ENCODE data around the gene TTLL9.

The TTLL9 gene

DNA sequence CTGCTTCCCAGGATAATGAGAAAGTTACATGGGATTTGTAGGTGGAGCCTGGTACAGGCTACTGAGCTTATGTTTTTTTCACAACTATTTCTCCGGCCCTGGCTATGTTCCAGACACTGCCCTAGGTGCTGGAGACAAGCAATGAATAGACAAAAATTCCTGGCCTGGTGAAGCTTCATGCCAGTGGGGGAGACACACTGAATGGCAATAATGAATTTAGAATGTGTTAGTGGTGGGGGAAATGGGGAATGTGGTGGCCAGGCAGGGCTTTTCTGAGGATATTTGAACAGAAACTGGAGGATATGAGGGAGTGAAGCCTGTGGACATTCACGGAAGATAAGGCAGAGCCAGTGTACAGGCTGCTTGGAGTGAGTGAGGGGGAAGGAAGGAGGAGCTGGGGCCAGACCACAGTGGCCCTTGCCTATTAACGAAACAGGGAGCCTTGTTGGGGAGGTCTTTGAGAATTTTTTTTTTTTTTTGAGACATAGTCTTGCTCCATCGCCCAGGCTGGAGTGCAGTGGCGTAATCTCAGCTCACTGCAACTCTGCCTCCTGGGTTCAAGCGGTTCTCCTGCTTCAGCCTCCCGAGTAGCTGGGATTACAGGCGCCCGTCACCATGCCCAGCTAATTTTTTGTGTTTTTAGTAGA lies 31.7 kb upstream of the TTLL9 start:
- no peaks in the 10 kb centered on the region for H3K27me3 ChIP-seq (ENCODE audit: insufficient read depth, poor library complexity, severe bottlenecking)
- TF ChIP-seq POLR2AphosphoS5 (IDR thresholded peaks at IDR 0.05; ENCODE audit: low read depth): no peak
- TF ChIP-seq, protein P1, sequence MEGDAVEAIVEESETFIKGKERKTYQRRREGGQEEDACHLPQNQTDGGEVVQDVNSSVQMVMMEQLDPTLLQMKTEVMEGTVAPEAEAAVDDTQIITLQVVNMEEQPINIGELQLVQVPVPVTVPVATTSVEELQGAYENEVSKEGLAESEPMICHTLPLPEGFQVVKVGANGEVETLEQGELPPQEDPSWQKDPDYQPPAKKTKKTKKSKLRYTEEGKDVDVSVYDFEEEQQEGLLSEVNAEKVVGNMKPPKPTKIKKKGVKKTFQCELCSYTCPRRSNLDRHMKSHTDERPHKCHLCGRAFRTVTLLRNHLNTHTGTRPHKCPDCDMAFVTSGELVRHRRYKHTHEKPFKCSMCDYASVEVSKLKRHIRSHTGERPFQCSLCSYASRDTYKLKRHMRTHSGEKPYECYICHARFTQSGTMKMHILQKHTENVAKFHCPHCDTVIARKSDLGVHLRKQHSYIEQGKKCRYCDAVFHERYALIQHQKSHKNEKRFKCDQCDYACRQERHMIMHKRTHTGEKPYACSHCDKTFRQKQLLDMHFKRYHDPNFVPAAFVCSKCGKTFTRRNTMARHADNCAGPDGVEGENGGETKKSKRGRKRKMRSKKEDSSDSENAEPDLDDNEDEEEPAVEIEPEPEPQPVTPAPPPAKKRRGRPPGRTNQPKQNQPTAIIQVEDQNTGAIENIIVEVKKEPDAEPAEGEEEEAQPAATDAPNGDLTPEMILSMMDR (IDR thresholded peaks at IDR 0.05; ENCODE audit: insufficient read depth, low read length): no peak
- no peak for TF ChIP-seq GABPA (IDR thresholded peaks at IDR 0.05; ENCODE audit: low read depth)
- no peak for TF ChIP-seq SPI1 (IDR thresholded peaks at IDR 0.05; ENCODE audit: borderline replicate concordance, low read depth)
- TF ChIP-seq, protein P2, sequence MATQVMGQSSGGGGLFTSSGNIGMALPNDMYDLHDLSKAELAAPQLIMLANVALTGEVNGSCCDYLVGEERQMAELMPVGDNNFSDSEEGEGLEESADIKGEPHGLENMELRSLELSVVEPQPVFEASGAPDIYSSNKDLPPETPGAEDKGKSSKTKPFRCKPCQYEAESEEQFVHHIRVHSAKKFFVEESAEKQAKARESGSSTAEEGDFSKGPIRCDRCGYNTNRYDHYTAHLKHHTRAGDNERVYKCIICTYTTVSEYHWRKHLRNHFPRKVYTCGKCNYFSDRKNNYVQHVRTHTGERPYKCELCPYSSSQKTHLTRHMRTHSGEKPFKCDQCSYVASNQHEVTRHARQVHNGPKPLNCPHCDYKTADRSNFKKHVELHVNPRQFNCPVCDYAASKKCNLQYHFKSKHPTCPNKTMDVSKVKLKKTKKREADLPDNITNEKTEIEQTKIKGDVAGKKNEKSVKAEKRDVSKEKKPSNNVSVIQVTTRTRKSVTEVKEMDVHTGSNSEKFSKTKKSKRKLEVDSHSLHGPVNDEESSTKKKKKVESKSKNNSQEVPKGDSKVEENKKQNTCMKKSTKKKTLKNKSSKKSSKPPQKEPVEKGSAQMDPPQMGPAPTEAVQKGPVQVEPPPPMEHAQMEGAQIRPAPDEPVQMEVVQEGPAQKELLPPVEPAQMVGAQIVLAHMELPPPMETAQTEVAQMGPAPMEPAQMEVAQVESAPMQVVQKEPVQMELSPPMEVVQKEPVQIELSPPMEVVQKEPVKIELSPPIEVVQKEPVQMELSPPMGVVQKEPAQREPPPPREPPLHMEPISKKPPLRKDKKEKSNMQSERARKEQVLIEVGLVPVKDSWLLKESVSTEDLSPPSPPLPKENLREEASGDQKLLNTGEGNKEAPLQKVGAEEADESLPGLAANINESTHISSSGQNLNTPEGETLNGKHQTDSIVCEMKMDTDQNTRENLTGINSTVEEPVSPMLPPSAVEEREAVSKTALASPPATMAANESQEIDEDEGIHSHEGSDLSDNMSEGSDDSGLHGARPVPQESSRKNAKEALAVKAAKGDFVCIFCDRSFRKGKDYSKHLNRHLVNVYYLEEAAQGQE (IDR thresholded peaks at IDR 0.05; ENCODE audit: insufficient replicate concordance, low read depth): no peak

DNA sequence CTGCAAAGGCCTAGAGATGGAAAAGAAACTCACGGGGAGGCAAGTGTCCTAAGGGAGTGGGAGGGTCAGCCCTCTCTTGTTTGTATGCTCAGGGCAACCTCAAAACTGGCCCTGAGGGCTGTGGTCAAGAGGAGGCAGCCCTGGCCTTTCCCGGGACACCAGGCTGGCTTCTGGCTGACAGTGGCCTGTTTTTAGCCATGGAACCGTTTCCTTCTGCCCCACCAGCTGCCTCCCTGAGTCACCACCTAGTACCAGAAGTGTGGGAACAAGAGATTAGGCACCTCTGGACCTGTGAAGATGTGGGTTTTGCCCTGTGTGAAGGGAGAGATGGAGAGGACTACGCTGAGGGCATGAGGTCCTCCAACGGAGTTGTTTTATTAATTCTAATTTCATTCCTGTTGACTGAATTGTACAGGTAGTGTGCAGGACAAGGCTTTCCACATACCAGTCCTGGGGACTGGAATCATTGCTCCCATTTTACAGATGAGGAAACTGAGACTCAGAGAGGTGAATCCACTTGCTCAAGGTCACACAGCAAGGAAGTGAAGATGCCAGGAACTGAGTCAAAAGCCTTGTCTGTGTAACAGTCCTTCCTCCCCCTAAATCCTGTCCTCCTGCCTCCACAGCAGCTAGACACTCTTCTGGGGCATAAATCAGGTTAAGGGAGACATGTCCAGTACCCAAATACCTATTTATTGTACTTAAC lies 30.5 kb upstream of the TTLL9 start:
- H3K4me3 ChIP-seq (replicated peaks; ENCODE audit: insufficient read depth, low read length): no peak overlapping the region
- TF ChIP-seq GABPA (IDR thresholded peaks at IDR 0.05; ENCODE audit: low read depth) (no peak), POLR2AphosphoS5 (IDR thresholded peaks at IDR 0.05; ENCODE audit: low read depth) (no peak), SPI1 (IDR thresholded peaks at IDR 0.05; ENCODE audit: borderline replicate concordance, low read depth) (no peak)
- TF ChIP-seq, protein P1 (IDR thresholded peaks at IDR 0.05; ENCODE audit: insufficient read depth, low read length): no peak
- TF ChIP-seq, protein P2 (IDR thresholded peaks at IDR 0.05; ENCODE audit: insufficient replicate concordance, low read depth): no peak
- no peak for DNase-seq (ENCODE audit: low read depth in 1 of 2, low spot score in 1 of 2)
- H3K27me3 ChIP-seq (ENCODE audit: insufficient read depth, poor library complexity, severe bottlenecking): no peaks in the 10 kb centered on the region
- no peak overlapping the region for H3K27ac ChIP-seq (replicated peaks)

More for the DNA sequence above, 31.7 kb upstream of the TTLL9 start:
- Histone ChIP-seq H3K27ac (replicated peaks) (no peak overlapping the region), H3K4me3 (replicated peaks; ENCODE audit: insufficient read depth, low read length) (no peak overlapping the region)
- peak in 1 of 2 experiments; percentile 50 for DNase-seq (ENCODE audit: low read depth in 1 of 2, low spot score in 1 of 2)

DNA sequence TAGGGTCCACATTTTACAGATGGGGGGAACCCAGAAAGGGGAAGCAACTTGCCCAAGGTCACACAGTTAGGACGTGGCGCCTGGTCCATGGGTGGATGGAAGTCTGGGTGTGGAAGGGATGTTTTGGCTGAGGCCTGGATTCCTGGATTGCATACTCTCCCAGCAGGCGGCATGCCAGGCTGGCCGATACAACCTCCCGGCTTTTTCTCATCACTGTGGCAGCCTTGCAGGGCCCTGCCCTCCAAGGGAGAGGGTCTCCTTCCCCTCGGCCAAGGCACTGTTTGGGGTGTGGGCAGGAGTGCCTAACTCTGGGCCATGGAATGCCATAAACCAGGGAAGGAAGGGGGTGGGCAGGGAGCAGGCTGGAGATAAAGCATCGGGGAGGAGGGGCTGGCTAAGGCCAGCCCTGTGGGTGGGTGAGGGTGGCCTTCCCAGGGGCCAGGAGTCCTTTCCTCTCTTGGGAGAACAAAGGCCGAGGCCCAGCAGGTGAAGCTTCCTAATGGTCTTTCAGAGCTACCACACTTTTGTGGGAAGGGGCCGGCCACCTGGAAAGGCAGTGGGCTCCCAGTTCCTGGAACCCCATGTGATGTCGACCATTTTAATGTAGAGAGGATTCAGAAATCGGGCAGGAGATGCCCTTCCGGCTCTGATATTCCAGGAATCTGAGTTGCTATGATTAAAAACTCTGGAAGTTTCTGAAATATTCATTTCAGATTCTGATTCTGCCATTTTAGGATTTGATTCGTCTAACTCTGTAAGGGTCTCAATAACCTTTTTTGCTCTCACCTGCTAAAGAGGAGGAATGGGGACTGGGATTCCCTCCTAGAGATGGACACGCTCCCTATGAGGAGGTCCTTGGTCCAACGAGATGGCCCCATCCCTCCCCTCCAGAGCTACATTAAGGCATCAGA lies 29.3 kb upstream of the TTLL9 start:
- H3K27ac ChIP-seq (replicated peaks): no peak overlapping the region

More for the DNA sequence above, 29.3 kb upstream of the TTLL9 start:
- TF ChIP-seq, protein P1 (IDR thresholded peaks at IDR 0.05; ENCODE audit: insufficient read depth, low read length): no peak
- TF ChIP-seq POLR2AphosphoS5 (IDR thresholded peaks at IDR 0.05; ENCODE audit: low read depth) (no peak), SPI1 (IDR thresholded peaks at IDR 0.05; ENCODE audit: borderline replicate concordance, low read depth) (no peak), GABPA (IDR thresholded peaks at IDR 0.05; ENCODE audit: low read depth) (no peak)
- TF ChIP-seq, protein P2 (IDR thresholded peaks at IDR 0.05; ENCODE audit: insufficient replicate concordance, low read depth): no peak
- Histone ChIP-seq H3K27me3 (ENCODE audit: insufficient read depth, poor library complexity, severe bottlenecking) (no peaks in the 10 kb centered on the region), H3K4me3 (replicated peaks; ENCODE audit: insufficient read depth, low read length) (no peak overlapping the region)
- DNase-seq (ENCODE audit: low read depth in 1 of 2, low spot score in 1 of 2): no peak

Data from HL-60 (cell line).